Thyroid gland (tissue), 4 donors: ENCODE data around the gene MEGF6. TPM values are rescaled to one million over a fixed set of nuclear protein-coding genes. Genes with fewer than 3 reads are reported as not detected.

Experiments used
- DNase-seq, 2 donors: peaks; one replicate each; pipeline ENCODE4 v3.0.0-alpha.2; 2019
- H3K27ac ChIP-seq, 3 donors: fragments of 200-600 bp; sonication (generic); 1 replicate in 2 of 3; 2 replicates in 1 of 3; pipeline ENCODE4 v1.5.1; 2016 to 2019; ENCODE audit warnings: mild to moderate bottlenecking in 1 of 3, moderate library complexity in 1 of 3
- H3K27me3 ChIP-seq: fragments of 200-600 bp; sonication (generic); one replicate; pipeline ENCODE4 v1.5.1; 2019
- H3K36me3 ChIP-seq, 2 donors: fragments of 200-600 bp; sonication (generic); one replicate each; pipeline ENCODE4 v1.5.1; 2016 to 2019
- H3K4me1 ChIP-seq, 2 donors: fragments of 200-600 bp; sonication (generic); one replicate each; pipeline ENCODE4 v1.5.1; 2017 to 2019
- H3K4me3 ChIP-seq, 3 donors: fragments of 200-600 bp; sonication (generic); replicated peaks in 1 of 3; 1 replicate in 2 of 3; 2 replicates in 1 of 3; pipeline ENCODE4 v1.5.1; 2016; ENCODE audit warnings: mild to moderate bottlenecking in 1 of 3
- H3K9me3 ChIP-seq: fragments of 200-600 bp; sonication (generic); one replicate; pipeline ENCODE4 v1.5.1; 2017
- CTCF ChIP-seq, 6 experiments: fragments of 200-600 bp in 3 of 6; fragments of 450-650 bp in 3 of 6; sonication (generic) in 3 of 6; IDR thresholded peaks; one replicate each; pipeline ENCODE4 v1.5.1; 2016 to 2019; ENCODE audit warnings: antibody characterized with exemption in 6 of 6, mild to moderate bottlenecking in 2 of 6, inconsistent platforms in 1 of 6, moderate library complexity in 1 of 6
- POLR2A ChIP-seq, 2 donors: fragments of 450-650 bp; IDR thresholded peaks; one replicate each; pipeline ENCODE4 v1.6.1; 2017; ENCODE audit warnings: antibody characterized with exemption in 2 of 2, mild to moderate bottlenecking in 2 of 2, moderate library complexity in 1 of 2
- WGBS, 2 donors: methylation state at CpG; one replicate each; pipeline ENCODE4 v1.1.5; 2017; 5-methylcytosine and 5-hydroxymethylcytosine counted together
- intact Hi-C: fragments of 100-400 bp; cut with DNase I; formaldehyde crosslinking; loops from one replicate; pipeline ENCODE4 v1.15.1; 2023
- total RNA-seq, 4 donors: library from RNA; depleted of rRNA; stranded (reverse); fragments of >200 nt; gene quantifications; one replicate each; pipeline ENCODE4 v1.2.3, GENCODE V29; 2016

Gene MEGF6
- total RNA-seq, 4 donors from 2014 or later, result 9.4 to 25.8 (median 21.8) TPM

- no peaks in the 10 kb centered on the region for H3K4me1 ChIP-seq
- no peak for DNase-seq
- H3K36me3 ChIP-seq, result no peaks in the 10 kb centered on the region
- H3K27me3 ChIP-seq, result no peaks in the 10 kb centered on the region
- H3K4me3 ChIP-seq, result no peak overlapping the region
- intact Hi-C loops, result loop anchor here (2.0 kb wide), 1 partner anchor 124 kb away; no protein-coding TSS in a partner anchor
- no peaks in the 10 kb centered on the region for H3K9me3 ChIP-seq
- TF ChIP-seq CTCF (IDR thresholded peaks at IDR 0.05), result no peak
- TF ChIP-seq POLR2A (IDR thresholded peaks at IDR 0.05), result no peak
- no peak overlapping the region for H3K27ac ChIP-seq
- WGBS, 2 donors, result 91% methylated on average over 8 of the region's 17 CpGs; no CpG with 5 or more reads in 1 of the 2 donors
These were observed 118.6 kb downstream of the MEGF6 start for GRCh38 chr1:3492545-3493246.

- peak; percentile 72 to 78 for DNase-seq
- 18 to 62% methylated on average over 21 of the region's 41 CpGs for WGBS, 2 donors
- no peaks in the 10 kb centered on the region for H3K4me1 ChIP-seq
- H3K4me3 ChIP-seq, result no peak overlapping the region
- TF ChIP-seq CTCF (IDR thresholded peaks at IDR 0.05) (peak; percentile 79 to 100 (median 96)), POLR2A (IDR thresholded peaks at IDR 0.05) (no peak)
- H3K36me3 ChIP-seq, result no peaks in the 10 kb centered on the region
- intact Hi-C loops, result loop anchor here (2.0 kb wide), 1 partner anchor 125 kb away; no protein-coding TSS in a partner anchor
- H3K9me3 ChIP-seq, result no peaks in the 10 kb centered on the region
- no peak overlapping the region for H3K27ac ChIP-seq
- no peaks in the 10 kb centered on the region for H3K27me3 ChIP-seq
These were observed 119.7 kb downstream of the MEGF6 start for GRCh38 chr1:3491291-3492246.

GRCh38 chr1:3490046-3490745 lies 121.1 kb downstream of the MEGF6 start:
- DNase-seq, result no peak
- H3K9me3 ChIP-seq, result no peaks in the 10 kb centered on the region
- no peak overlapping the region for H3K4me3 ChIP-seq
- H3K27me3 ChIP-seq, result no peaks in the 10 kb centered on the region
- no peaks in the 10 kb centered on the region for H3K4me1 ChIP-seq
- WGBS, 2 donors, result 92 to 100% methylated on average over 8 to 22 of the region's 23 CpGs
- H3K36me3 ChIP-seq, result no peaks in the 10 kb centered on the region
- intact Hi-C loops, result no loop called here
- TF ChIP-seq CTCF (IDR thresholded peaks at IDR 0.05) (no peak), POLR2A (IDR thresholded peaks at IDR 0.05) (no peak)
- no peak overlapping the region for H3K27ac ChIP-seq

- TF ChIP-seq CTCF (IDR thresholded peaks at IDR 0.05) (no peak), POLR2A (IDR thresholded peaks at IDR 0.05) (no peak)
- Histone ChIP-seq H3K4me1 (no peaks in the 10 kb centered on the region), H3K36me3 (no peaks in the 10 kb centered on the region), H3K27ac (no peak overlapping the region), H3K4me3 (no peak overlapping the region), H3K27me3 (no peaks in the 10 kb centered on the region), H3K9me3 (no peaks in the 10 kb centered on the region)
- 96 to 98% methylated on average over 4 of the region's 4 CpGs for WGBS, 2 donors
- intact Hi-C loops, result no loop called here
- DNase-seq, result no peak
These were observed 122.9 kb downstream of the MEGF6 start for GRCh38 chr1:3488432-3488831.
